ENCODE measurements around the gene SAMD5. TPM values are rescaled to one million over a fixed set of nuclear protein-coding genes. Genes with fewer than 3 reads are reported as not detected.

Gene SAMD5
- total and polyA plus RNA-seq, 2 of the 8 experiments (the other 6 are each of a cell fraction or from before 2014, with no cell fraction given): 0.02 to 0.04 TPM

DNA sequence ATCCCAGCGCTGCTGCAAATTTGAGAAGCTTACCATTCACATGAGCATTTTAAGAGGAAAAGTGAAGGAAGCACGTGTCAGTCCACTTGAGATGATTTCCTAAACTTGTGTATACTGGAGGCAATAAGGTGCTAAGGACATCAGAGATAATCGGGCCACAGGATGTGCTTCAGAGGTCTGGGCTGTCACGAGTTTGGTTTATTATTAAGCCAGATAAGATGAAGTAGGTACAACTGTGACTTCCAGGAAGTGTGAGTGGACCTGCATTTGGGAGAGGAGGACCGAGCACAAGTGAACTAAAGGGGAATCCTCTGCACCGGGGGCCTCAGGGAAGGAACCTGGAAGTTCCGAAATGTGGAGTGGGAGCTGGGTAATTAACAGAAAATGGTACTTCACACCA is 1.4 kb downstream of the SAMD5 start (continued):
- TF ChIP-seq BRCA1 (IDR thresholded peaks at IDR 0.05; ENCODE audit: low read depth, low read length) (no peak), CEBPB (IDR thresholded peaks at IDR 0.05; ENCODE audit: low read depth, low read length) (no peak), ASH2L (IDR thresholded peaks at IDR 0.05; ENCODE audit: low read length) (no peak), CHD1 (IDR thresholded peaks at IDR 0.05; ENCODE audit: low read depth, low read length) (no peak), SP1 (IDR thresholded peaks at IDR 0.05; ENCODE audit: low read depth, low read length) (no peak)
- TF ChIP-seq, protein P1, sequence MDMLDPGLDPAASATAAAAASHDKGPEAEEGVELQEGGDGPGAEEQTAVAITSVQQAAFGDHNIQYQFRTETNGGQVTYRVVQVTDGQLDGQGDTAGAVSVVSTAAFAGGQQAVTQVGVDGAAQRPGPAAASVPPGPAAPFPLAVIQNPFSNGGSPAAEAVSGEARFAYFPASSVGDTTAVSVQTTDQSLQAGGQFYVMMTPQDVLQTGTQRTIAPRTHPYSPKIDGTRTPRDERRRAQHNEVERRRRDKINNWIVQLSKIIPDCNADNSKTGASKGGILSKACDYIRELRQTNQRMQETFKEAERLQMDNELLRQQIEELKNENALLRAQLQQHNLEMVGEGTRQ (IDR thresholded peaks at IDR 0.05; ENCODE audit: low read length): no peak

Data from H1 (cell line).